HG03064 (cell line): ENCODE measurements around the gene CHD3.

Experiments
- ATAC-seq: cut with Tn5 transposase; IDR thresholded peaks from one replicate; pipeline ENCODE4 v1.9.1; 2021; ENCODE audit warnings: low read depth; ENCODE audit not compliant: unreplicated experiment

CHD3 gene

GRCh38 chr17:7888184-7888920 is at the start of gene CHD3:
Gene CHD3, plus strand, starts transcription at chr17:7888789. Its CDS starts 212 bp downstream, at chr17:7889001.
- ATAC-seq, result no peak

GRCh38 chr17:7839190-7839875 is 49.3 kb upstream of the CHD3 start:
- no peak for ATAC-seq

DNA sequence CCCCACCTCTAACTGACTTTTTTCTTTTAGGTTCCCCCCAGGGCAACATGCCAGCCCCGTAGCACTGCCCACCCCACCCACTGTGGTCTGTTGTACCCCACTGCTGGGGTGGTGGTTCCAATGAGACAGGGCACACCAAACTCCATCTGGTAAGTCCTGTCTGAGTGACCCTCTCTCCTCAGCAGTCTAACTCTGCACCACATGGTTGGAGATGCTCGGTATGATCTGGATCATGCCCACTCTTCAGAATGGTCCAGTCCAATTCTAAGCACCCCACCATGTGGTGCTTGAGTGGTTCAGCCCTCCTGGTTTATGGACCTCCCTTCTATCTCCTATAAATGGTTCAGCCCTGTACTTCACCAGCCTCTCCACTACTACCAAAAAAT is 48.7 kb upstream of the CHD3 start:
- no peak for ATAC-seq

- ATAC-seq, result no peak
Measured at GRCh38 chr17:7840441-7840840, 48.1 kb upstream of the CHD3 start.

DNA sequence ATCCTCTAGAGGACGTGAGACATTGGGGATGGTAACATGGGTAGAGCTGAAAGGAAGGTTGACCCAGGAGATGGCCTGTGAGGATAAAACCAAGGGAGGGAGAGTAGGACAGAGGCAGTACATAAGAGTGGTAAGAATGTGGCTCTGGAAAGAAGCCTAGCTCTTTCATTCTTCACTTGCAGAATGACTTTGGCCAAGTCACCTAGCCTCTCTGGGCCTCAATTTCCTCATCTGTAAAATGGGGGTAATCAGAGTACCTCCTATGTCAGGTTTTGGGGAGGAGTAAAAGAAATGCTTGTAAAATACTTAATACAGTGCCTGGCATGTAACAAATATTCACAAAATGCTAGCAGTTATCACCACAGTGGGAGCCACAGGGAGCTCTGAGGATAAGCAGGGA is 47.7 kb upstream of the CHD3 start:
- ATAC-seq, result no peak

GRCh38 chr17:7841396-7841914 is 47.1 kb upstream of the CHD3 start:
- no peak for ATAC-seq

DNA sequence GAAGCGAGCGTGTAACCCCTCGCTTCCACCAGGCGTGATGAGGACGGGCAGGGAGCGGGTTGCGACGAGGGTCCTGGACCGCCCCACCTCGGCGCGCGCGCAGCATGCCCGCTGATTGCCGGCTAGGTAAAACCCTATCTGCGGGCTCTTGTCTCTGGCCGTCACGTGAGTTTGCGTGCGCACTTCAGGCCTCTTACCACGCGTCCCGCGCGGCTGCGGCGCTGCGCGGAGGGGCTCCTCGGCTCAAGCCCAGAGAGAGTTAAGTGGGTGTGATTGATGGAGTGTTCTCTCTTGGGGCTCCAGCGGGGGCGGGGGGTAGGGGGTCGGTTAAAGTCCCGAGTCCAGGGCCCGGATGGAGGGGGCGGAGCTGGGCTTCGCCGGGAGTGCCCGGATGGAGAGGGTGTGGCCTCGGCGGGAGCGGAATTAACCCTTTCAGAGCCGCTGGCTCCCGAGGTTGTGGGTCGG is 46.6 kb upstream of the CHD3 start:
- ATAC-seq, result no peak

GRCh38 chr17:7842380-7843256 is 46.0 kb upstream of the CHD3 start:
- ATAC-seq, result no peak

DNA sequence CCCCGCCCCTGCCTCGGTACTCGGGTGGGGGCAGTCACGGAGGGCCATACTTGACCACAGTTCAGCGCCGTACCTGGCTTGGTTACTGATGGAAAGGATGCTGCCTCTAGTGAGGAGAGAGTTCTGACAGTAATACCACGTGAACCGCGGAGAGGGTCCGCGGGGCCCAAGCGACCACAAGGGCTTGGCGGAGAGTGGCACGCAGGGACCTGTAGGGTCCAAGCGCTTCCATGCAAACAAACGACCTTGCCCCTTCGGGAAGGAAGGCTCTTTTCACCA is 45.4 kb upstream of the CHD3 start:
- ATAC-seq, result no peak

- ATAC-seq, result no peak
Measured at GRCh38 chr17:7843536-7844291, 44.9 kb upstream of the CHD3 start.

DNA sequence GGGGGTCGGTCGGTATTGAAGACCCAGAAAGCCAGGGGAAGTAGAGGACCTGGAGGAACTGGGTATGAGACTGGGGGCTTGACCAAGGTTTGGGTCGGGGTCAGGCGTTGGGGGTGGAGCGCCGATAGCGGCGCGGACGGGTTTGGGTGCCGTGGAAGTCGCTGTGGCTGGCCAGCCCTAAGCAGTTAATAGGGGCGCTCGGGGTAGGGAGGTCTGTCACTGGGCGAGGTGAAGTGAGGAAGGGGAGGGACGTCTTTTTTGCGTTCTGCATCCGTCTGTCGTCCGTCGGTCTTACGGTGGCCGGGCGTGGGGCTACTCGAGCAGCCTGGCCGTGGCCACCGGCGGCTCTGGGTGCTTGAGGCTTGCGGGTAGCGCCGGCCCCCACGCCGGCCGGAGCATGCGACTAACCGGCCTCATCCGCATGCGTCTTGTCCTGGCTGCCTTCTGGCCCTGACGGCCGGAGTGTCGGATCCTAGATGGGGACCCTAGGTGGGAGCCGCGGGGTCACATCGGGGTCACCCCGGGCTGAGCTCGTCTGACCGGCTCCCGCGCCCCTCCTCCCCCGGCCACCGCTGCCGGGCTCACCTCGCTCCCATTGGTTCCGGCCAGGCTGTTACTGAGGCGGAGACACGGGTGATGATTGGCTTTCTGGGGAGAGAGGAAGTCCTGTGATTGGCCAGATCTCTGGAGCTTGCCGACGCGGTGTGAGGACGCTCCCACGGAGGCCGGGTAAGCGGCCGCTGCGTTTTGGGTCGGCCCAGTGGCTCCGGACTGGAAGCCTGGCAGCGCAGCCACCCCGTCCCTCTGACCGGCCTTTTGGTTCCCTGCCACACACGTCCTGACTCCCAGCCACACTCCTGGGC is 44.1 kb upstream of the CHD3 start:
- peak; percentile 26 for ATAC-seq

DNA sequence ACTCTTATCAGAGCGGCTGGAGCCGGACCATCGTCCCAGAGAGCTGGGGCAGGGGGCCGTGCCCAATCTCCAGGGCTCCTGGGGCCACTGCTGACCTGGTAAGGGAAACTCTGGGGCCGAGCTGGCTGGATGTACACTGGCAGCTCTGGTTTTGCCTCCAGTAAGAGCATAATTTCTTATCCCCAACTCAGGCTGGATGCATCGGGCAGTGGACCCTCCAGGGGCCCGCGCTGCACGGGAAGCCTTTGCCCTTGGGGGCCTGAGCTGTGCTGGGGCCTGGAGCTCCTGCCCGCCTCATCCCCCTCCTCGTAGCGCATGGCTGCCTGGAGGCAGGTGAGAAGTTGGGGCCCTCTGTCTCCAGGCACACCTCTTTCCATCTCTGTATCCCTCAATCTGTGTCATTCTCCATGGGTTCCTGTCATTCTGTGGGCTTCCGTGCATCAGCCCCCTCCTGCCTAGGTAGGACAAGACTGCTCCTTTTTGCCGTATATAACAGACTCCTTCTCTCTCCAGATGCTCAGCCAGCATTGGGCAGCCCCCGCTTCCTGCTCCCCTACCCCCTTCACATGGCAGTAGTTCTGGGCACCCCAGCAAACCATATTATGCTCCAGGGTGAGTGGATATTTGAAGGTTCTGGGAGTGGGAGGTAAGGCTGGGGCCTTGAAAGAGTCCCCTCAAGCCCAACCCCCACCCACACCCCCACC is 43.1 kb upstream of the CHD3 start:
- no peak for ATAC-seq

GRCh38 chr17:7846063-7846735 is 42.4 kb upstream of the CHD3 start:
- ATAC-seq, result no peak

GRCh38 chr17:7846765-7847661 is 41.6 kb upstream of the CHD3 start:
- no peak for ATAC-seq

- ATAC-seq, result no peak
Measured at GRCh38 chr17:7848131-7848579, 40.4 kb upstream of the CHD3 start.

DNA sequence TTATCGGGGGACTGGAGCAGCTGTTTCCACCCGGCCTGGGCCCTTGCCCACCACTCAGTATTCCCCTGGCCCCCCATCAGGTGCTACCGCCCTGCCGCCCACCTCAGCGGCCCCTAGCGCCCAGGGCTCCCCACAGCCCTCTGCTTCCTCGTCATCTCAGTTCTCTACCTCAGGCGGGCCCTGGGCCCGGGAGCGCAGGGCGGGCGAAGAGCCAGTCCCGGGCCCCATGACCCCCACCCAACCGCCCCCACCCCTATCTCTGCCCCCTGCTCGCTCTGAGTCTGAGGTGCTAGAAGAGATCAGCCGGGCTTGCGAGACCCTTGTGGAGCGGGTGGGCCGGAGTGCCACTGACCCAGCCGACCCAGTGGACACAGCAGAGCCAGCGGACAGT is 39.9 kb upstream of the CHD3 start:
- no peak for ATAC-seq

DNA sequence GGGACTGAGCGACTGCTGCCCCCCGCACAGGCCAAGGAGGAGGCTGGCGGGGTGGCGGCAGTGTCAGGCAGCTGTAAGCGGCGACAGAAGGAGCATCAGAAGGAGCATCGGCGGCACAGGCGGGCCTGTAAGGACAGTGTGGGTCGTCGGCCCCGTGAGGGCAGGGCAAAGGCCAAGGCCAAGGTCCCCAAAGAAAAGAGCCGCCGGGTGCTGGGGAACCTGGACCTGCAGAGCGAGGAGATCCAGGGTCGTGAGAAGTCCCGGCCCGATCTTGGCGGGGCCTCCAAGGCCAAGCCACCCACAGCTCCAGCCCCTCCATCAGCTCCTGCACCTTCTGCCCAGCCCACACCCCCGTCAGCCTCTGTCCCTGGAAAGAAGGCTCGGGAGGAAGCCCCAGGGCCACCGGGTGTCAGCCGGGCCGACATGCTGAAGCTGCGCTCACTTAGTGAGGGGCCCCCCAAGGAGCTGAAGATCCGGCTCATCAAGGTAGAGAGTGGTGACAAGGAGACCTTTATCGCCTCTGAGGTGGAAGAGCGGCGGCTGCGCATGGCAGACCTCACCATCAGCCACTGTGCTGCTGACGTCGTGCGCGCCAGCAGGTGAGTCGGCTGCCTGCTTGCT is 39.3 kb upstream of the CHD3 start:
- ATAC-seq, result no peak
